ENCODE results near the gene PTCD2.

PTCD2 gene

DNA sequence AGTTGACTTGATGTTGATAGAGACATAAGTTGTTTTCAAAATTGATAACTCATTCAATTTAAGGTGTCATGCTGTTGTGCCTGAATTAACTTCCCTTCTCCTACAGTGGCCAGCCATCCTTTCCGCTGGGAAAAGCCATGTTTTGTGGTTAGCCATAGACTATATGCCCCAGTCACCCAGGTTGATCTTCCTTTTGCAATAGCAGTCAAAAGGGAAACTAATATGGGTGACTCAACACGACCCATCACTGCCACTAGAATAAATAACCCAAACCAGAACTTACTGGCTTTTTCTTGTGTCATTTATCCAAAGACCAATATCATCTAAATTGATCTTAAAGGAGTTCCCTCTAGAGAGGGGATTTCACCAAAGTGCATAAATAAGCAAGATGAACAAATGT is 87.4 kb downstream of the PTCD2 start:
- Histone ChIP-seq H3K9me3 (ENCODE audit: control insufficient read depth in 1 of 2, low read length in 2 of 2) (no peaks in the 10 kb centered on the region), H3K27me3 (ENCODE audit: control insufficient read depth in 1 of 2, insufficient read depth in 2 of 2, low read length in 2 of 2) (no peaks in the 10 kb centered on the region), H3K27ac (ENCODE audit: low read depth, low read length) (no peak overlapping the region), H3K4me3 (ENCODE audit: low read depth in 1 of 2, low read length in 2 of 2) (no peak overlapping the region), H3K4me1 (ENCODE audit: control insufficient read depth in 1 of 2, insufficient read depth in 2 of 2, low read length in 2 of 2) (no peaks in the 10 kb centered on the region), H3K36me3 (ENCODE audit: control insufficient read depth in 1 of 2, insufficient read depth in 2 of 2, low read length in 2 of 2) (no peaks in the 10 kb centered on the region), H3K9ac (ENCODE audit: low read depth in 1 of 2, low read length in 2 of 2) (no peak overlapping the region)

DNA sequence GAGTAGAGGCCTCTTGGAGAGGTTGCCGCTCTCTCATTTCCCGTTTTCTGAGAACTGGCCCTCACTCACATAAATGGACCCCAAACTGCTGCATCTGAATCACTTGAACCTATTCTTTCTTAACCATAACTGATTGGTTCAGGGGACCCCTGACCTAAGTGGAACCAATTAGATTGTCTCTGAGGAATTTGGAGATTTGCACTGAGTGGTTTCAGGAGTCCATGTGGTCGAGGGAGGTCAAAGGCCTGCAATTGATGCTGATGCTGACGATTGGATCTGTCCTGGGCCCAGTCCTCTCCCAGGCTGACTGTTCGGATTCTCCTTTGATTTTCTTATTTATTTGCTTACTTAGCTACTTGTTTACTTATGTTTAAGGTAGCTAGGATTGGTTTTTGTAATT is 88.0 kb downstream of the PTCD2 start:
- Histone ChIP-seq H3K36me3 (ENCODE audit: control insufficient read depth in 1 of 2, insufficient read depth in 2 of 2, low read length in 2 of 2) (no peaks in the 10 kb centered on the region), H3K27ac (ENCODE audit: low read depth, low read length) (no peak overlapping the region), H3K27me3 (ENCODE audit: control insufficient read depth in 1 of 2, insufficient read depth in 2 of 2, low read length in 2 of 2) (no peaks in the 10 kb centered on the region), H3K4me1 (ENCODE audit: control insufficient read depth in 1 of 2, insufficient read depth in 2 of 2, low read length in 2 of 2) (no peaks in the 10 kb centered on the region), H3K9me3 (ENCODE audit: control insufficient read depth in 1 of 2, low read length in 2 of 2) (no peaks in the 10 kb centered on the region), H3K9ac (ENCODE audit: low read depth in 1 of 2, low read length in 2 of 2) (no peak overlapping the region), H3K4me3 (ENCODE audit: low read depth in 1 of 2, low read length in 2 of 2) (no peak overlapping the region)

DNA sequence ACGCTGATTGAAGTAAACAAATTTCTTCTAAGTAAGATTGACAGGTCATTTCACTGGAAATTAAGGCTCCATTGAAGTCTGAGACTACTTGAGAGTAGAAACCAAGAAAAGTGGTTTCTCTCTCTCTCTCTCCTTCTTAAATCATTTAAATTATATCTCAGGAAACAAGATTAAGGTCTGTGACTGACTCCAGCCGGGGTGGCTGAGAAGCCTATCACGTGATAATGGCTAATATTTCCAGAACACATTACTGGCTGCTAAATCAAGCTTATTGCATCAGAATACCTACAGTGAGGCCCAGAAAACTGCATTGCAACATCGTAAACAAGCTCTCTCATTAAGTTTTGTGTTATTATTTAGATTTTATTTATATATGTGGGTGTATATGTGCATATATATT is 88.4 kb downstream of the PTCD2 start:
- Histone ChIP-seq H3K36me3 (ENCODE audit: control insufficient read depth in 1 of 2, insufficient read depth in 2 of 2, low read length in 2 of 2) (no peaks in the 10 kb centered on the region), H3K9ac (ENCODE audit: low read depth in 1 of 2, low read length in 2 of 2) (no peak overlapping the region), H3K27ac (ENCODE audit: low read depth, low read length) (no peak overlapping the region), H3K27me3 (ENCODE audit: control insufficient read depth in 1 of 2, insufficient read depth in 2 of 2, low read length in 2 of 2) (no peaks in the 10 kb centered on the region), H3K9me3 (ENCODE audit: control insufficient read depth in 1 of 2, low read length in 2 of 2) (no peaks in the 10 kb centered on the region), H3K4me1 (ENCODE audit: control insufficient read depth in 1 of 2, insufficient read depth in 2 of 2, low read length in 2 of 2) (no peaks in the 10 kb centered on the region), H3K4me3 (ENCODE audit: low read depth in 1 of 2, low read length in 2 of 2) (no peak overlapping the region)

DNA sequence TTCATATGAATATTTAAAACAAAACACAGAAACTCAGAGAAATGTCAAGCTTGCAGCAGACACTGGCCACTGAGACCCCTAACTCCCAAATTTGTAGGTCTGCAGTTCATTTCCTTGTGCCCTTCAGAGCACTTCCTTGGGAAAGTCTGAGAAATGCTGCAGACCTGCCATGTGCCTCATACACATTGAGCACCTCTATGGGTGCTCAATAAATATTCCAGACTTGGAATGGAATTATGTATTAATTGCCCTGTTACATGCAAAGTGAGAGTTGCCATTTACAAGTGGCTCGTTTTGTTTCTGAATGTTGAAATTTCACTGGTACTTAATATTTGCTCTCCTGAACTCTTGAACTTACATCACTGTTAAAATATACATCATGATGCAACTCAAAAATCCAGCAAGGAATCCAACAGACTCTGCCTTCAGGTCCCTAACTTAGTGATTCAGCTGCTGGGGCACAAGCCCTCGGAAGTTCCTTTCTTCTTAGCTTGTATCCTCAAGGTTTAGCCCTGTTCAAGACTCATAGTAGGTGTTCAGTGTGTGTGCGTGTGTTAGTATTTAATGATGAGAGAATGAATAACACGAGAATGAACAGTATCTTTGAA is 90.6 kb downstream of the PTCD2 start:
- Histone ChIP-seq H3K4me1 (ENCODE audit: control insufficient read depth in 1 of 2, insufficient read depth in 2 of 2, low read length in 2 of 2) (no peaks in the 10 kb centered on the region), H3K27ac (ENCODE audit: low read depth, low read length) (no peak overlapping the region), H3K9me3 (ENCODE audit: control insufficient read depth in 1 of 2, low read length in 2 of 2) (no peaks in the 10 kb centered on the region), H3K4me3 (ENCODE audit: low read depth in 1 of 2, low read length in 2 of 2) (no peak overlapping the region), H3K9ac (ENCODE audit: low read depth in 1 of 2, low read length in 2 of 2) (no peak overlapping the region), H3K36me3 (ENCODE audit: control insufficient read depth in 1 of 2, insufficient read depth in 2 of 2, low read length in 2 of 2) (no peaks in the 10 kb centered on the region), H3K27me3 (ENCODE audit: control insufficient read depth in 1 of 2, insufficient read depth in 2 of 2, low read length in 2 of 2) (no peaks in the 10 kb centered on the region)

DNA sequence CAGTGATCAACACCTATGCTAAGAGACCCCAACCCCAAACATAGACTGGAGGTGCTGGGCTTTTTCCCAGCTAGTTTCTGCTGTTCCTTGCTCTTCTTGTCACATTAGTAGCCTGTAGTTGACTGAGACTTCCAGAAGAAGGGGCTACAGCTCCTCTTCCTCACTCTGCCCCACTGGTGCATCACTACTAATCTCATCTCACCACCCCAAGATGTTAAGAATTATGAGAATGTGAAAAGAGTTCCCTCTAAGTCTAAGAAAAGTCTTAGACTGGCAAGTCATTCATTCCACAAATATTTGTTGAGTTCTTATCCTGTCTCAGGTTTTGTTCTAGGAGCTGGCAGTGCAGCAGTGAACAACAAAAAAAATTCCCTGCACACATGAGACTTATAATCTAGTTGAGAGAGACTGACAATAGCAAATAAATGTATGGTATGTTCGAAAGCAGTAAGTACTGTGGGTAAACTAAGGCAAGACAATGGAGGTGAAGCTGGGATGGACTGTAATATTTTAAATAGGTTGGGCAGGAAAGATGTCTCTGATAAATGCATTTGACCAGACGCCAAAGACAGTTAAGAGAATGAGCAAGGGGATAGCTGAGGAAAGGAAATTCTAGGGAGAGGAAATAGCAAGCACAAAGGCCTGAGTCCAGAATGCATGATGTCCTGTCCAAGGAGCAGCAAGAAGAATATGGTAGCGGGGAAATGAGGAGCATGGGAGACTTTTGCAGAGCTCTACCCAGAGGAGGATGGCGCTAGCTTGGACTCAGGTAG is 92.3 kb downstream of the PTCD2 start:
- no peak overlapping the region for H3K9ac ChIP-seq (ENCODE audit: low read depth in 1 of 2, low read length in 2 of 2)
- no peak overlapping the region for H3K27ac ChIP-seq (ENCODE audit: low read depth, low read length)
- no peaks in the 10 kb centered on the region for H3K27me3 ChIP-seq (ENCODE audit: control insufficient read depth in 1 of 2, insufficient read depth in 2 of 2, low read length in 2 of 2)
- no peaks in the 10 kb centered on the region for H3K36me3 ChIP-seq (ENCODE audit: control insufficient read depth in 1 of 2, insufficient read depth in 2 of 2, low read length in 2 of 2)
- no peaks in the 10 kb centered on the region for H3K4me1 ChIP-seq (ENCODE audit: control insufficient read depth in 1 of 2, insufficient read depth in 2 of 2, low read length in 2 of 2)
- no peak overlapping the region for H3K4me3 ChIP-seq (ENCODE audit: low read depth in 1 of 2, low read length in 2 of 2)
- H3K9me3 ChIP-seq (ENCODE audit: control insufficient read depth in 1 of 2, low read length in 2 of 2): no peaks in the 10 kb centered on the region

DNA sequence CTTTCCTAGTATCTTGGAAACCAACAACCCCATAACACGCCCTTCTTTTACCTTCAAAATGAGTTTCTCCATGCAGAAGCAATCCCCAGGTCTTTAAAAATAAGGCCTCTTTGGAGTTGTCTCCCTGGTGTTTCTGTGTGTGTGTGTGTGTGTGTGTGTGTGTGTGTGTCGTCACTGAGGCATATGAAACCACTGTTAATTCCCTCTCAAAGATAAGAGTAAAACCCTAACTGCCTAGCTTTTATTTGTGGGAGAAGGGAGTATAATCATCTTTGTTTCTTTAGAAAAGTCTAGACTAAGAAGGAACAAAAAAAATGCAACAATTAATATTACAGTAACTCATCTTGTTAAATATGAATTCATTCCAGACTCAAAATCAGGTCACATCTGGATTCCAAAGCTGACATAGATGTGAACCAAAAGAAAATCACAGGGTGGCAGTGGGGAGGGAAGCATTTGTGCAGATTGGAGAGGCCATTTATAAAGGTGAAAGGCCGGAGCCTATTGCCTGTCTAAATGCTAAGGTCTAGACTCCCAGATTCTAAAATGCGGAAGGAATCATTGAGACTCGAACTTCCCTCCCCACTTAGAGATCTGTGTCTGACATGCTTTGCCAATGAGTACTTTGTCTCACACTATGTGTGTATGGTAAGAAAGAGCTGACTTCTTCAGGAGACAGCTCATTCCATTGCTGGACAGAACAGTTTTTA is 95.6 kb downstream of the PTCD2 start:
- no peak overlapping the region for H3K4me3 ChIP-seq (ENCODE audit: low read depth in 1 of 2, low read length in 2 of 2)
- H3K27me3 ChIP-seq (ENCODE audit: control insufficient read depth in 1 of 2, insufficient read depth in 2 of 2, low read length in 2 of 2): no peaks in the 10 kb centered on the region

DNA sequence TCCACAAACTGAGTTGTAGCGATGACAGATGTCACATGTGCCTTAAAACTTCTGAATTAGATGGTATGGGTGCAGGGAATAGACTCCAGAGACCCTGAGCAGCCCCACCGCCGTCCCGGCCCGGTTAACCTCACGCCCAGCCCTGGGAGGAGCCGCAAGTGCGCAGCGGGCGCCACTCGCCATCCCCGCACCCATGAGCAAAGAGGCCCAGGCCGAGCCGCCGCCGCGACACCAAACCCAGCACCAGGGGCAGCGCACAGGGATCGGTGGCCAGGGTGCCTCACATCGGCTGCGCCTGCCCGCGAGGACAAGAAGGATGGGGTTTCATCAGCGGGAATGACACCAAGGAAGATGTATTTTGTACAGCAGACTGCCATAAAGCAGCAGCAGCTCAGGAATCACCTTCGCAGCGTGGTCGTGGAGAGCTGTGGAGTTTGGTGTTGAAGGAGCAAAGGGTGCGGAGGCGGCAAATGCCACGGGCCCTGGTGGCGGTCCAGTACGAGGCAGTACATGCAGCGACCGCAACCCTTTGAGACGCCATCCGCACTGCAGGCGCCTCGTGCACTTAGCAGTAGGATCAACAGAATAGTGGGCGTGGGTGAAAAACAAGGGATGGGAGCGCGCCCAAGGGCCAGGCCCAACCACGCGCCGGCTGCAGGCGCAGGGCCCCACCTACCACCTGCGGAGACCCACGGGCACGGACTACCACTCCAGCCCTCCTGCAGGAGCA is 97.3 kb downstream of the PTCD2 start:
- H3K4me3 ChIP-seq (ENCODE audit: low read depth in 1 of 2, low read length in 2 of 2): no peak overlapping the region
- H3K27me3 ChIP-seq (ENCODE audit: control insufficient read depth in 1 of 2, insufficient read depth in 2 of 2, low read length in 2 of 2): no peaks in the 10 kb centered on the region
- no peak overlapping the region for H3K27ac ChIP-seq (ENCODE audit: low read depth, low read length)
- no peaks in the 10 kb centered on the region for H3K36me3 ChIP-seq (ENCODE audit: control insufficient read depth in 1 of 2, insufficient read depth in 2 of 2, low read length in 2 of 2)
- H3K4me1 ChIP-seq (ENCODE audit: control insufficient read depth in 1 of 2, insufficient read depth in 2 of 2, low read length in 2 of 2): no peaks in the 10 kb centered on the region
- no peaks in the 10 kb centered on the region for H3K9me3 ChIP-seq (ENCODE audit: control insufficient read depth in 1 of 2, low read length in 2 of 2)
- no peak overlapping the region for H3K9ac ChIP-seq (ENCODE audit: low read depth in 1 of 2, low read length in 2 of 2)

More for the DNA sequence above, 95.6 kb downstream of the PTCD2 start:
- H3K36me3 ChIP-seq (ENCODE audit: control insufficient read depth in 1 of 2, insufficient read depth in 2 of 2, low read length in 2 of 2): no peaks in the 10 kb centered on the region
- H3K27ac ChIP-seq (ENCODE audit: low read depth, low read length): no peak overlapping the region
- H3K9ac ChIP-seq (ENCODE audit: low read depth in 1 of 2, low read length in 2 of 2): no peak overlapping the region
- no peaks in the 10 kb centered on the region for H3K9me3 ChIP-seq (ENCODE audit: control insufficient read depth in 1 of 2, low read length in 2 of 2)
- no peaks in the 10 kb centered on the region for H3K4me1 ChIP-seq (ENCODE audit: control insufficient read depth in 1 of 2, insufficient read depth in 2 of 2, low read length in 2 of 2)
